Esophagus squamous epithelium (tissue), 4 donors: ENCODE data around the gene ECE2.

Source experiments
- POLR2A ChIP-seq, 4 donors: fragments of 450-650 bp; IDR thresholded peaks; one replicate each; pipeline ENCODE4 v1.6.1; 2017; ENCODE audit warnings: antibody characterized with exemption in 4 of 4, mild to moderate bottlenecking in 4 of 4, moderate library complexity in 3 of 4
- TF ChIP-seq, protein P1 (sequence below), 6 experiments: fragments of 450-650 bp in 4 of 6; fragments of 200-600 bp in 2 of 6; sonication (generic) in 2 of 6; IDR thresholded peaks; one replicate each; pipeline ENCODE4 v1.5.1; 2016 to 2019; ENCODE audit warnings: antibody characterized with exemption in 6 of 6, mild to moderate bottlenecking in 4 of 6, moderate library complexity in 4 of 6

DNA sequence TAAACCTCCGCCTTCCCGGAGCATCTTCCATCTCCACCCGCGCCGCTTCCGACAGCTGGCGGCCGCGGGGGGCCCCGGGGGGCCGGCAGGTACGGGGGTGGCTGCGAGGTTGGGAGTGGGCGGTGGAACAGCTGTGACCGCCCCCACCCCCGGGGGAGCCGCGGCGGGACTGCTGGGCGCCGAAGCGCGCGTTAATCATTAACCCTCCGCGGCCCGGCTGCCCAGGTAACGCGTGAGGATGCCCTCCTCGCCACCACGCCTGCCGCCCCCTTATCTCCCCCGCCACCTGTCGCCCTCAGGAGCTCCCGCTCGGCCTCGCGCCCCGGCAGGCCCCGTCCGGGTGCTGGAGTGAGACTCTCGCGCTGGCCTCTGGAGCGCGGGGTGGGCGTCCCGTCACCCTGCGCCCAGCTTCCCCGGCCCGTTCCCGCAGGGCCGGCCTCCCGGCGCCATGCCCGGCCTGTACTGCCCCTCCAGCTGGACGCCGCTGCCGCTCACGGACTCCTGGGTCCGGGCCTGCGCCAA lies 45.7 kb upstream of the ECE2 start:
- TF ChIP-seq, protein P1, sequence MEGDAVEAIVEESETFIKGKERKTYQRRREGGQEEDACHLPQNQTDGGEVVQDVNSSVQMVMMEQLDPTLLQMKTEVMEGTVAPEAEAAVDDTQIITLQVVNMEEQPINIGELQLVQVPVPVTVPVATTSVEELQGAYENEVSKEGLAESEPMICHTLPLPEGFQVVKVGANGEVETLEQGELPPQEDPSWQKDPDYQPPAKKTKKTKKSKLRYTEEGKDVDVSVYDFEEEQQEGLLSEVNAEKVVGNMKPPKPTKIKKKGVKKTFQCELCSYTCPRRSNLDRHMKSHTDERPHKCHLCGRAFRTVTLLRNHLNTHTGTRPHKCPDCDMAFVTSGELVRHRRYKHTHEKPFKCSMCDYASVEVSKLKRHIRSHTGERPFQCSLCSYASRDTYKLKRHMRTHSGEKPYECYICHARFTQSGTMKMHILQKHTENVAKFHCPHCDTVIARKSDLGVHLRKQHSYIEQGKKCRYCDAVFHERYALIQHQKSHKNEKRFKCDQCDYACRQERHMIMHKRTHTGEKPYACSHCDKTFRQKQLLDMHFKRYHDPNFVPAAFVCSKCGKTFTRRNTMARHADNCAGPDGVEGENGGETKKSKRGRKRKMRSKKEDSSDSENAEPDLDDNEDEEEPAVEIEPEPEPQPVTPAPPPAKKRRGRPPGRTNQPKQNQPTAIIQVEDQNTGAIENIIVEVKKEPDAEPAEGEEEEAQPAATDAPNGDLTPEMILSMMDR (IDR thresholded peaks at IDR 0.05) = no peak
- TF ChIP-seq POLR2A (IDR thresholded peaks at IDR 0.05) = no peak
